GM12801 (cell line): ENCODE data around the gene FBXW4.

Source experiments
- TF ChIP-seq, protein P1 (sequence below): IDR thresholded peaks from one replicate; pipeline ENCODE4 v1.5.1; 2011; ENCODE audit warnings: control low read depth; ENCODE audit not compliant: insufficient read length; ENCODE audit errors: extremely low read depth

Gene FBXW4

DNA sequence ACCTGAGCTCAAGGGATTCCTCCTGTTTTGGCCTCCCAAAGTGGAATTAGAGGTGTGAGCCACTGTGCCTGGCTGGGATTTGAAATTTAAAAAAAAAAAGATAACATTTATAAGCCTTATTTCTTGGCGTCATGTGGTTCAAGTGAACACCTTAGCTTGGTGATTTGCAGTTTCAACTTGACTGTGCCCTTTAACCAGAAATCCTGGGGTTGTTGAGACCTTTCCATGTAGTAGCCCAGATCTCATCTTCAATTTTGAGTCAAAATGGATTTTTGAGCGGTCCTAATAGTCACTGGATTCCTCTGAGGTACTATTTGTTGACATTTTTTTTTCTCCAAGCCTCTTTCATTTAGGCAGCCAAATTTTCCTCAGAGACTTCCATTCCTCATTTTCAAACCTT is 29.5 kb upstream of the FBXW4 start:
- TF ChIP-seq, protein P1, sequence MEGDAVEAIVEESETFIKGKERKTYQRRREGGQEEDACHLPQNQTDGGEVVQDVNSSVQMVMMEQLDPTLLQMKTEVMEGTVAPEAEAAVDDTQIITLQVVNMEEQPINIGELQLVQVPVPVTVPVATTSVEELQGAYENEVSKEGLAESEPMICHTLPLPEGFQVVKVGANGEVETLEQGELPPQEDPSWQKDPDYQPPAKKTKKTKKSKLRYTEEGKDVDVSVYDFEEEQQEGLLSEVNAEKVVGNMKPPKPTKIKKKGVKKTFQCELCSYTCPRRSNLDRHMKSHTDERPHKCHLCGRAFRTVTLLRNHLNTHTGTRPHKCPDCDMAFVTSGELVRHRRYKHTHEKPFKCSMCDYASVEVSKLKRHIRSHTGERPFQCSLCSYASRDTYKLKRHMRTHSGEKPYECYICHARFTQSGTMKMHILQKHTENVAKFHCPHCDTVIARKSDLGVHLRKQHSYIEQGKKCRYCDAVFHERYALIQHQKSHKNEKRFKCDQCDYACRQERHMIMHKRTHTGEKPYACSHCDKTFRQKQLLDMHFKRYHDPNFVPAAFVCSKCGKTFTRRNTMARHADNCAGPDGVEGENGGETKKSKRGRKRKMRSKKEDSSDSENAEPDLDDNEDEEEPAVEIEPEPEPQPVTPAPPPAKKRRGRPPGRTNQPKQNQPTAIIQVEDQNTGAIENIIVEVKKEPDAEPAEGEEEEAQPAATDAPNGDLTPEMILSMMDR, result no peak

DNA sequence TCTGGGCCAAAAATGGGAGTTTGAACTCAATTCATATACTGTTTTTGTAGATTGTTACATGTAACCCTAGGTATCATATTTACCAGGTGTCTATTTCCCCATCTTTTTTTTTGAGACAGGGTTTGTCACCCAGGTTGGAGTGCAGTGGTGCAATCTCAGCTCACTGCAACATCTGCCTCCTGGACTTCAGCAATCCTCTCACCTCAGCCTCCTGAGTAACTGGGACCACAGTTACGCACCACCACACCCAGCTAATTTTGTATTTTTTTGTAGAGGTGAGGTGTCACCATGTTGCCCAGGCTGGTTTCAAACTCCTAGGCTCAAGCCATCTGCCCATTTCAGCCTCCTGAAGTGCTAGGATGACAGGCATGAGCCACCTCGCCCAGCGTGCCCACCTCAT is 28.2 kb upstream of the FBXW4 start:
- TF ChIP-seq, protein P1, result no peak

DNA sequence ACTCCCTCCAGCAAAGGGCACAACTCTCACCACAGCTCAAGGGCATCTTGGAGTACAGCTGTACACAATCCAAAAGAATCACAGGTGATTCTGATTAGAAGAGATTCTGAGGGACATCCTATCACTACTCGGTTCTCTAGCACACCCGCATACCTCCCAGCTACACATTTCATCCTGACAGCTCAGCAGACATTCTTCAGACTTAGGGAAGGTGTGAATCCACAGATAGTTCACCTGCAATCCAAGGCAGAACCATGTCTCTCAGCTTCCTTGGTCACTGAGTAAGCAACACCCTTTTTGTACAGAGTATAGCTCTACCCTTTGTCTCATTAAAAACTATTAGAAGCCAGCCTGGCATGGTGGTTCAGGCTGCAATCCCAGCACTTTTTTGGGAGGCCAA is 26.8 kb upstream of the FBXW4 start:
- TF ChIP-seq, protein P1, result no peak

DNA sequence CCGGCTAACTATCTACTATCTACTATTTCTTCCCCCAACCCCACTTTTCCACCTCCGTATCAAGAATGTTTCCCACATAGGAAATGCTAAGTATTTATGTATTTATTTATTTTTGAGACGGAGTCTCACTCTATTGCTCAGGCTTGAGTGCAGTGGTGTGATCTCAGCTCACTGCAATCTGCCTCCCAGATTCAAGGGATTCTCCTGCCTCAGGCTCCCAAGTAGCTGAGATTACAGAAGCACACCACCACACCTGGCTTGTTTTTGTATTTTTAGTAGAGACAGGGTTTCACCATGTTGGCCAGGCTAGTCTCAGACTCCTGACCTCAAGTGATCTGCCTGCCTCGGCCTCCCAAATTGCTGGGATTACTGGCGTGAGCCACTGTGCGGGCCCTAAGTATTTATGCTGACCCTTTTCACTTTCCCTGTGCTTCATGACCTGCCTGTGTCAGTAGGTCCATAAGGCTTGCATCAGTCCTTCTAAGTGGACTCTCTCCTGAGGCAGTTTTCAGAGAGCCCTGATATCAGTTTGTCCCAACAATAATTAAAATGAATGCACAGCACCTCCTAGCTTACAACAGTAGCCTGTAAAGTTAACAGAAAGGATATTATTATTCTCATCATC is 25.7 kb upstream of the FBXW4 start:
- TF ChIP-seq, protein P1, result no peak

DNA sequence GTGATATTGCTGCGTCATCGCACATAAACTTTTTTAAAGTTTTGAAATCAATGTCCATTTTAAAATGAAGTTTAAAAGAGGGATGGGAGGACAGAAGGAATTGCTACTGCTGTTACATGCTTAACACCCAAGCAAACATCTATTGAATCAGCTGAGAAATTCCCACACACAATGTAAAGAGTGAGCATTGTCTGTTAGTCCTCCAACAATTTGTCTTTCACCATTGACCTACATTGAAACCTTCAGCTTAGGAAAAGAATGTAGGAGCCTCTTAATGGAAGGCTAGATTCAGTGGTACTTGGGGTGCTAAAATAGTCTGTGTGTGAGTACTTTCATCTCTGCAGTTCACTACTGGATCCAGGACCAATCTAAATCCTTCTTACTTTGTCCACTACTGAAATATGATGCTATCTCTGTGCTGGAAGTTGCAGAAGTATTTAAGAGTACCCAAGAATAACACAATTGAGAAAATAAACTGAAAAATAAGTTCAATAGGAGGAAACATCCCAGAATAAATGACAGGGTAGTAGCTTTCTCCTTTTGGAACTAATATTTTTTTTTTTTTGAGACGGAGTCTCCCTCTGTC is 23.8 kb upstream of the FBXW4 start:
- TF ChIP-seq, protein P1, result no peak

DNA sequence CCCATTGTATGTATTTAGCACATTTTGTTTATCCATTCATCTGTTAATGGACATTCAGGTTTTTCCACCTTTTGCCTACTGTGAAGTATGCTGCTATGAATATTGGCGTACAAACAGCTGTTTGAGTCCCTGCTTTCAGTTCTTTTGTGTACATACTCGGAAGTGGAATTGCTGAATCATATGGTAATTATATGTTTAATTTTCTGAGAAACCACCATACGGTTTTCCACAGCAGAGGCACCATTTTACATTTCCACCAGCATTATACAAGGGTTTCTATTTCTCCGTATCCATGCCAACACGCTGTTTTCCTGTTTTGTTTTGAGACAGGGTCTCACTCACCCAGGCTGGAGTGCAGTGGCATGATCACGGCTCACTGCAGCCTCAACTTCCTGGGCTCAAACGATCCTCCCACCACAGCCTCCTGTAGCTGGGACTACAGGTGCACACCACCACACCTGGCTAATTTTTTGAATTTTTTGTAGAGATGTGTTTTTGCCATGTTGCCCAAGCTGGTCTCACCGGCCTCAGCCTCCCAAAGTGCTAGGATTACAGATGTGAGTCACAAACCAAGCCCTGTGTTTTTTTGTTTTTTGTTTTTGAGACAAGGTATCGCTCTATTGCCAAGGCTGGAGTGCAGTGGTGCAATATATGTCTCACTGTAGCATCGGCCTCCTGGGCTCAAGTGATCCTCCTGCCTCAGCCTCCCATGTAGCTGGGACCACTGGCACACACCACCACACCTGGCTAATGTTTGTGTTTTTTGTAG is 22.1 kb upstream of the FBXW4 start:
- TF ChIP-seq, protein P1, result no peak

DNA sequence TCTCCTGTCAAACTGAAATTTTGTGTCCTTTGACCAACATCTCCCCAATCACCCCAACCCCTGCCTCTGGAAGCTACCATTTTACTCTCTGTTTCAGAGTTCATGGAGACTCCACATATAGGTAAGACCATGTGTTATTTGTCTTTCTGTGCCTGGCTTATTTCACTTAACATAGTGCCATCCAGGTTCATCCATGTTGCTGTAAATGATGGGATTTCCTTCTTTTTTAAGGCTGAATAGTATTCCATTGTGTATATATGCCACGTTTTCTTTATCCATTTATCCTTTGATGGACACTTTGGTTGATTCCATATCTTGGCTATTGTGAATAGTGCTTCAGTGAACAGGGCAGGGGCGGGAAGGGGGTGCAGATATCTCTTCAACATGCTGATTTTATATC is 18.0 kb upstream of the FBXW4 start:
- TF ChIP-seq, protein P1, result no peak
